Psoas muscle (tissue), 8 donors: ENCODE measurements around the gene PTHLH. TPM values are rescaled to one million over a fixed set of nuclear protein-coding genes. Genes with fewer than 3 reads are reported as not detected.

Experiments
- ATAC-seq, 4 donors: fragments of 200-7000 bp; cut with Tn5 transposase; one replicate each; pipeline ENCODE4 v1.9.1; 2020; ENCODE audit warnings: moderate library complexity in 3 of 4, mild to moderate bottlenecking in 2 of 4
- DNase-seq, 2 donors: peaks; one replicate each; pipeline ENCODE4 v3.0.0-alpha.2; 2020
- H3K27ac ChIP-seq: fragments of 200-600 bp; one replicate; pipeline ENCODE4 v1.8.0; 2022
- H3K27me3 ChIP-seq, 3 donors: fragments of 200-600 bp in 1 of 3; one replicate each; pipeline versions ENCODE4 v1.6.1 to v1.8.0; 2013 to 2022; ENCODE audit warnings: low read length in 2 of 3, mild to moderate bottlenecking in 2 of 3, moderate library complexity in 1 of 3; ENCODE audit not compliant: insufficient read depth in 3 of 3
- H3K36me3 ChIP-seq, 2 donors: fragments of 200-600 bp in 1 of 2; one replicate each; pipeline versions ENCODE4 v1.6.1 to v1.8.0; 2013 to 2022; ENCODE audit warnings: low read depth in 1 of 2, mild to moderate bottlenecking in 1 of 2, moderate library complexity in 1 of 2; ENCODE audit not compliant: insufficient read depth in 1 of 2
- H3K4me1 ChIP-seq: fragments of 200-600 bp; one replicate; pipeline ENCODE4 v1.8.0; 2022
- H3K4me3 ChIP-seq: fragments of 200-600 bp; one replicate; pipeline ENCODE4 v1.8.0; 2022; ENCODE audit warnings: mild to moderate bottlenecking
- H3K9me3 ChIP-seq: fragments of 200-600 bp; one replicate; pipeline ENCODE4 v1.8.0; 2022
- WGBS, 3 donors: extraction: QIAGEN DNeasy Blood & Tissue Kit; methylation state at CpG; one replicate each; pipeline versions ENCODE4 v1.1.6 to v1.1.7; 2013; 5-methylcytosine and 5-hydroxymethylcytosine counted together
- intact Hi-C, 2 donors: fragments of 100-400 bp; cut with DNase I; formaldehyde crosslinking; loops; one replicate each; pipeline versions ENCODE4 v1.11.0 to v1.14.2; 2022
- polyA plus RNA-seq, 3 donors: library from polyadenylated mRNA; stranded (reverse); fragments of 200-250 nt; gene quantifications; one replicate each; pipeline ENCODE4 v1.2.3, GENCODE V29; 2013
- total RNA-seq, 4 donors: library from RNA; stranded (reverse); fragmentation: NEBNext Ultra II Directional in 2 of 4; extraction: Animal tissue kit (Norgen Biotek cat#: 25700) in 2 of 4; gene quantifications; one replicate each; pipeline versions ENCODE4 v1.2.1 to v1.2.4, GENCODE V29; 2021 to 2023
- TF ChIP-seq, protein P1 (sequence below): fragments of 200-600 bp; IDR thresholded peaks from one replicate; pipeline ENCODE4 v1.8.0; 2022; ENCODE audit warnings: antibody characterized with exemption
- donor health status: healthy with polysubstance abuse.
- donor health status: DM: no; HTN: no; CAD: no; lungs with moderate emphysema.
- donor health status: Bipolar disorder and iron deficiency.
- donor health status: healthy.
- donor health status: DM: yes; HTN: yes; CAD: no.
- donor health status: DM: no; HTN: no; CAD: no.
- donor health status: DM: no; HTN: no; CAD: no.
- donor health status: DM: yes; HTN: yes; CAD: no.

Gene PTHLH
- total and polyA plus RNA-seq, 7 donors, result 0.08 to 0.54 (median 0.25) TPM; not detected in 3

DNA sequence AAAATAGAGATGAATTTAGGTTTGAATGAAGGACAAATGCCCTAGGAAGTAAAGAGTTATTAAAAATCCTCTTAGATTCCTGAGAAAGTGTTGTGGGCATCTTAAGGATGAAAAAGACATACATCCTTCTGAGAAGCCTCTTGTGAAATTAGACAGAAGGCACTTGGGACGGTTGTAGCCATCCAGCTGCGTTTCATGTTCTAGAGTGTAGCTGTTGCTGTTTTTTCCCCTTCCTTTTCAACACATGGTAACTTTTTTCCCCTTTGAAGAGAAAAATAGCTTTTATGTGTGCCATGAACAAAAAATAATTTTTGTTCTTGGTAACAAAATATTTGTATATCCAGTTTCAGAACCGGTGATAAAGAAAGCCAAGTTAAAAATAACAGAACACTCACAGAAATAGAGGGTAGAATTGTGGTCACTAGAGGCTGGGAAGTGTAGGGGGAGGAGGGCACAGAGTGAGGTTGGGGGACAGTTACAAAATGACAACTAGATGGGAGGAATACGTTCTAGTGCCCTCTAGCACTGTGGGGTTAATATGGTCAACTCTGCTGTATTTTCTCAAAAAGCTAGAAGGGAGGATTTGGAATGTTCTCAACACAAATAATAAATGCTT, 58.4 kb downstream of the PTHLH start:
- DNase-seq, result no peak
- 28 to 51% (median 29%) methylated on average over 4 of the region's 4 CpGs for WGBS, 3 donors

DNA sequence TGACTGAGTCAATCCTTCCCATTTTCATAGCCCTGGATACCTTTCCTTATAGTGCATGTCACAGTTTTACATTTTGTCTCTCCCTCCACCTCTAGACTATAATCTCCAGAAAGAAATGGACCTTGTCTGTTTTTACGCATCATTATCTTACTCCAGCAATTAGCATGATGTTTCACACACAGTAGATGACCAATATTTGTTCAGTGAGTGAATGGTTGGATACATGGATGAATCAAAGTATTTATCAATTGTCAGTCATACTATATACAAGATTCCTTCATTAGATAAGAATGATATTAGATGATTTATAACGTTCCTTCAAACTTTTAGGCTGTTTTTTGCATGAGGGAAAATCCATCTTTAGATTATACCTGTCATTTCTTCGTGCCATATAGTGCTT, 61.1 kb downstream of the PTHLH start:
- H3K36me3 ChIP-seq, result no peaks in the 10 kb centered on the region
- no peak for ATAC-seq
- no peaks in the 10 kb centered on the region for H3K4me1 ChIP-seq
- H3K27ac ChIP-seq, result no peak overlapping the region
- no peaks in the 10 kb centered on the region for H3K9me3 ChIP-seq
- no peaks in the 10 kb centered on the region for H3K27me3 ChIP-seq
- intact Hi-C loops, result no loop called here
- whole genome bisulfite sequencing, 3 donors, result 85 to 89% (median 87%) methylated on average over 3 of the region's 3 CpGs
- TF ChIP-seq, protein P1, sequence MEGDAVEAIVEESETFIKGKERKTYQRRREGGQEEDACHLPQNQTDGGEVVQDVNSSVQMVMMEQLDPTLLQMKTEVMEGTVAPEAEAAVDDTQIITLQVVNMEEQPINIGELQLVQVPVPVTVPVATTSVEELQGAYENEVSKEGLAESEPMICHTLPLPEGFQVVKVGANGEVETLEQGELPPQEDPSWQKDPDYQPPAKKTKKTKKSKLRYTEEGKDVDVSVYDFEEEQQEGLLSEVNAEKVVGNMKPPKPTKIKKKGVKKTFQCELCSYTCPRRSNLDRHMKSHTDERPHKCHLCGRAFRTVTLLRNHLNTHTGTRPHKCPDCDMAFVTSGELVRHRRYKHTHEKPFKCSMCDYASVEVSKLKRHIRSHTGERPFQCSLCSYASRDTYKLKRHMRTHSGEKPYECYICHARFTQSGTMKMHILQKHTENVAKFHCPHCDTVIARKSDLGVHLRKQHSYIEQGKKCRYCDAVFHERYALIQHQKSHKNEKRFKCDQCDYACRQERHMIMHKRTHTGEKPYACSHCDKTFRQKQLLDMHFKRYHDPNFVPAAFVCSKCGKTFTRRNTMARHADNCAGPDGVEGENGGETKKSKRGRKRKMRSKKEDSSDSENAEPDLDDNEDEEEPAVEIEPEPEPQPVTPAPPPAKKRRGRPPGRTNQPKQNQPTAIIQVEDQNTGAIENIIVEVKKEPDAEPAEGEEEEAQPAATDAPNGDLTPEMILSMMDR, result no peak
- H3K4me3 ChIP-seq, result no peak overlapping the region
- no peak for DNase-seq

More for the DNA sequence above, 58.4 kb downstream of the PTHLH start:
- TF ChIP-seq, protein P1, result no peak
- H3K9me3 ChIP-seq, result no peaks in the 10 kb centered on the region
- no peak for ATAC-seq
- no peaks in the 10 kb centered on the region for H3K36me3 ChIP-seq
- no peak overlapping the region for H3K27ac ChIP-seq
- intact Hi-C loops, result no loop called here
- H3K4me1 ChIP-seq, result no peaks in the 10 kb centered on the region
- H3K27me3 ChIP-seq, result no peaks in the 10 kb centered on the region
- H3K4me3 ChIP-seq, result no peak overlapping the region

Other genes starting within 250 kb of the PTHLH start
- 1 to 10 TPM; 2.2 to 4.6 (median 3.3) TPM for gene KLHL42, start 192.5 kb downstream of the PTHLH start, total RNA-seq
- 1 to 10 TPM in 2 of 3 donors, under 1 TPM in 1; 0.94 to 3.3 (median 2.5) TPM for gene KLHL42, start 192.5 kb downstream of the PTHLH start, polyA plus RNA-seq
- gene MANSC4, start 192.5 kb downstream of the PTHLH start, total RNA-seq, result not detected
- gene MANSC4, start 192.5 kb downstream of the PTHLH start, polyA plus RNA-seq, result under 1 TPM in 1 of 3 donors, not detected in 2; 0.08 TPM
- 10 to 100 TPM; 36.2 to 47.2 (median 41.1) TPM for gene CCDC91, start 217.7 kb upstream of the PTHLH start, total RNA-seq
- 10 to 100 TPM; 18.4 to 36.0 (median 22.0) TPM for gene CCDC91, start 217.7 kb upstream of the PTHLH start, polyA plus RNA-seq